Memory B cell (primary cell): ENCODE measurements around the gene IGF1R.
A peak's percentile ranks its signal among the peaks of the same experiment; 100 is the strongest.

Experiments used
- ATAC-seq: fragments of 150-1000 bp; cut with Tn5 transposase; 2 replicates; pipeline ENCODE4 v1.10.0; 2021; ENCODE audit warnings: low read depth, mild to moderate bottlenecking, moderate library complexity
- DNase-seq, 2 donors: peaks; one replicate each; pipeline ENCODE4 v3.0.0; 2022; ENCODE audit warnings: low spot score in 2 of 2
- H3K27ac Mint-ChIP-seq: one replicate; pipeline ENCODE4 v1.8.0; 2022; ENCODE audit warnings: mild to moderate bottlenecking, moderate library complexity, mixed read lengths
- H3K27me3 Mint-ChIP-seq: one replicate; pipeline ENCODE4 v1.8.0; 2022; ENCODE audit warnings: mixed read lengths
- H3K36me3 Mint-ChIP-seq: one replicate; pipeline ENCODE4 v1.8.0; 2022; ENCODE audit warnings: mild to moderate bottlenecking, mixed read lengths
- H3K4me1 Mint-ChIP-seq: one replicate; pipeline ENCODE4 v1.8.0; 2022; ENCODE audit warnings: mixed read lengths
- H3K4me3 Mint-ChIP-seq: one replicate; pipeline ENCODE4 v1.8.0; 2022; ENCODE audit warnings: mild to moderate bottlenecking, moderate library complexity, mixed read lengths
- H3K9me3 Mint-ChIP-seq: one replicate; pipeline ENCODE4 v1.8.0; 2022; ENCODE audit warnings: mixed read lengths

Gene IGF1R

GRCh38 chr15:98775498-98776230, 127.3 kb downstream of the IGF1R start:
- Mint-ChIP-seq H3K4me1 (peaks cover 18% of the 10 kb centered on the region), H3K36me3 (no peaks in the 10 kb centered on the region), H3K27me3 (peaks cover 4% of the 10 kb centered on the region), H3K9me3 (no peaks in the 10 kb centered on the region), H3K27ac (no peak overlapping the region), H3K4me3 (no peak overlapping the region)
- ATAC-seq = peak; percentile 48
- no peak for DNase-seq

GRCh38 chr15:98776607-98777281, 128.4 kb downstream of the IGF1R start:
- Mint-ChIP-seq H3K9me3 (no peaks in the 10 kb centered on the region), H3K27me3 (peaks cover 4% of the 10 kb centered on the region), H3K4me3 (peak overlapping the region; percentile 16), H3K27ac (peak overlapping the region; percentile 71), H3K4me1 (peaks cover 16% of the 10 kb centered on the region), H3K36me3 (no peaks in the 10 kb centered on the region)
- peak; percentile 72 for ATAC-seq
- no peak for DNase-seq

- H3K27ac Mint-ChIP-seq = peak overlapping the region; percentile 71
- ATAC-seq = no peak
- no peaks in the 10 kb centered on the region for H3K9me3 Mint-ChIP-seq
- H3K36me3 Mint-ChIP-seq = no peaks in the 10 kb centered on the region
- H3K4me3 Mint-ChIP-seq = no peak overlapping the region
- H3K27me3 Mint-ChIP-seq = peaks cover 4% of the 10 kb centered on the region
- no peak for DNase-seq
- peaks cover 18% of the 10 kb centered on the region for H3K4me1 Mint-ChIP-seq
These were observed 129.1 kb downstream of the IGF1R start for GRCh38 chr15:98777426-98777825.

GRCh38 chr15:98778263-98778959, 130.1 kb downstream of the IGF1R start:
- DNase-seq (no peak), ATAC-seq (no peak)
- Mint-ChIP-seq H3K4me3 (no peak overlapping the region), H3K27ac (no peak overlapping the region), H3K4me1 (peaks cover 14% of the 10 kb centered on the region), H3K9me3 (no peaks in the 10 kb centered on the region), H3K27me3 (peaks cover 4% of the 10 kb centered on the region), H3K36me3 (no peaks in the 10 kb centered on the region)

- ATAC-seq = no peak
- H3K4me3 Mint-ChIP-seq = no peak overlapping the region
- no peak for DNase-seq
- peaks cover 14% of the 10 kb centered on the region for H3K4me1 Mint-ChIP-seq
- peaks cover 4% of the 10 kb centered on the region for H3K27me3 Mint-ChIP-seq
- no peaks in the 10 kb centered on the region for H3K9me3 Mint-ChIP-seq
- no peaks in the 10 kb centered on the region for H3K36me3 Mint-ChIP-seq
- H3K27ac Mint-ChIP-seq = no peak overlapping the region
These were observed 130.6 kb downstream of the IGF1R start for GRCh38 chr15:98778960-98779359.

GRCh38 chr15:98779463-98780071, 131.2 kb downstream of the IGF1R start:
- H3K9me3 Mint-ChIP-seq = no peaks in the 10 kb centered on the region
- DNase-seq = peak; percentile 61 to 73
- H3K4me3 Mint-ChIP-seq = no peak overlapping the region
- no peak overlapping the region for H3K27ac Mint-ChIP-seq
- peaks cover 4% of the 10 kb centered on the region for H3K27me3 Mint-ChIP-seq
- peak; percentile 67 for ATAC-seq
- no peaks in the 10 kb centered on the region for H3K36me3 Mint-ChIP-seq
- H3K4me1 Mint-ChIP-seq = peaks cover 14% of the 10 kb centered on the region

- no peaks in the 10 kb centered on the region for H3K9me3 Mint-ChIP-seq
- no peak for ATAC-seq
- no peaks in the 10 kb centered on the region for H3K36me3 Mint-ChIP-seq
- H3K27ac Mint-ChIP-seq = no peak overlapping the region
- DNase-seq = no peak
- no peak overlapping the region for H3K4me3 Mint-ChIP-seq
- peaks cover 10% of the 10 kb centered on the region for H3K4me1 Mint-ChIP-seq
- H3K27me3 Mint-ChIP-seq = peaks cover 4% of the 10 kb centered on the region
These were observed 133.5 kb downstream of the IGF1R start for GRCh38 chr15:98781838-98782237.

GRCh38 chr15:98782801-98783200, 134.5 kb downstream of the IGF1R start:
- Mint-ChIP-seq H3K4me3 (no peak overlapping the region), H3K36me3 (no peaks in the 10 kb centered on the region), H3K27ac (no peak overlapping the region), H3K27me3 (peaks cover 3% of the 10 kb centered on the region), H3K9me3 (no peaks in the 10 kb centered on the region), H3K4me1 (peaks cover 9% of the 10 kb centered on the region)
- DNase-seq = no peak
- no peak for ATAC-seq

- ATAC-seq (no peak), DNase-seq (no peak)
- H3K36me3 Mint-ChIP-seq = no peaks in the 10 kb centered on the region
- no peak overlapping the region for H3K4me3 Mint-ChIP-seq
- no peak overlapping the region for H3K27ac Mint-ChIP-seq
- peaks cover 4% of the 10 kb centered on the region for H3K27me3 Mint-ChIP-seq
- H3K4me1 Mint-ChIP-seq = peaks cover 9% of the 10 kb centered on the region
- no peaks in the 10 kb centered on the region for H3K9me3 Mint-ChIP-seq
These were observed 137.1 kb downstream of the IGF1R start for GRCh38 chr15:98785431-98785806.

GRCh38 chr15:98785807-98786621, 137.7 kb downstream of the IGF1R start:
- no peak for ATAC-seq
- H3K4me3 Mint-ChIP-seq = no peak overlapping the region
- no peaks in the 10 kb centered on the region for H3K36me3 Mint-ChIP-seq
- H3K27ac Mint-ChIP-seq = no peak overlapping the region
- H3K27me3 Mint-ChIP-seq = peaks cover 4% of the 10 kb centered on the region
- no peaks in the 10 kb centered on the region for H3K9me3 Mint-ChIP-seq
- no peak for DNase-seq
- peaks cover 9% of the 10 kb centered on the region for H3K4me1 Mint-ChIP-seq

GRCh38 chr15:98786717-98787116, 138.4 kb downstream of the IGF1R start:
- ATAC-seq (no peak), DNase-seq (no peak)
- Mint-ChIP-seq H3K4me3 (no peak overlapping the region), H3K4me1 (peaks cover 9% of the 10 kb centered on the region), H3K27ac (no peak overlapping the region), H3K36me3 (no peaks in the 10 kb centered on the region), H3K9me3 (no peaks in the 10 kb centered on the region), H3K27me3 (peaks cover 4% of the 10 kb centered on the region)

- Mint-ChIP-seq H3K36me3 (no peaks in the 10 kb centered on the region), H3K27ac (no peak overlapping the region), H3K9me3 (no peaks in the 10 kb centered on the region), H3K4me1 (peaks cover 6% of the 10 kb centered on the region), H3K27me3 (peaks cover 4% of the 10 kb centered on the region), H3K4me3 (no peak overlapping the region)
- ATAC-seq (no peak), DNase-seq (no peak)
These were observed 138.9 kb downstream of the IGF1R start for GRCh38 chr15:98787194-98787593.

GRCh38 chr15:98787936-98788757, 139.8 kb downstream of the IGF1R start:
- no peak overlapping the region for H3K27ac Mint-ChIP-seq

More at GRCh38 chr15:98787936-98788757, 139.8 kb downstream of the IGF1R start:
- Mint-ChIP-seq H3K9me3 (no peaks in the 10 kb centered on the region), H3K27me3 (peaks cover 4% of the 10 kb centered on the region), H3K36me3 (no peaks in the 10 kb centered on the region), H3K4me1 (peaks cover 6% of the 10 kb centered on the region), H3K4me3 (no peak overlapping the region)
- DNase-seq (no peak), ATAC-seq (no peak)
